Measurements from ENCODE around the gene JAG1.

The JAG1 gene

GRCh38 chr20:10699489-10699888 lies 25.7 kb upstream of the JAG1 start:
- no peak for DNase-seq

- DNase-seq: no peak
These were observed 22.9 kb upstream of the JAG1 start for GRCh38 chr20:10696650-10697049.

- DNase-seq: no peak
These were observed 15.6 kb upstream of the JAG1 start for GRCh38 chr20:10689385-10689784.

- no peak for DNase-seq
These were observed 14.1 kb upstream of the JAG1 start for GRCh38 chr20:10687895-10688294.

- DNase-seq: no peak
These were observed 12.7 kb upstream of the JAG1 start for GRCh38 chr20:10686356-10687133.

GRCh38 chr20:10683537-10683936 lies 9.7 kb upstream of the JAG1 start:
- DNase-seq: no peak

- no peak for DNase-seq
These were observed 9.1 kb upstream of the JAG1 start for GRCh38 chr20:10682939-10683338.

- DNase-seq: no peak
These were observed 7.7 kb upstream of the JAG1 start for GRCh38 chr20:10681494-10681893.

GRCh38 chr20:10680571-10680970 lies 6.8 kb upstream of the JAG1 start:
- no peak for DNase-seq

- DNase-seq: no peak
These were observed 5.5 kb upstream of the JAG1 start for GRCh38 chr20:10679269-10679668.

- no peak for DNase-seq
These were observed 2.7 kb upstream of the JAG1 start for GRCh38 chr20:10676518-10676917.

- DNase-seq: no peak
These were observed 1.6 kb upstream of the JAG1 start for GRCh38 chr20:10675450-10675848.

- peak; percentile 12 for DNase-seq
These were observed 1.1 kb upstream of the JAG1 start for GRCh38 chr20:10674684-10675449.

- DNase-seq: no peak
These were observed 490 bp downstream of the JAG1 start for GRCh38 chr20:10673176-10673841.

GRCh38 chr20:10672624-10673127 lies 1.1 kb downstream of the JAG1 start:
- peak; percentile 8 for DNase-seq

GRCh38 chr20:10671919-10672623 lies 1.7 kb downstream of the JAG1 start:
- no peak for DNase-seq

- peak; percentile 15 for DNase-seq
These were observed 2.4 kb downstream of the JAG1 start for GRCh38 chr20:10671221-10671918.

GRCh38 chr20:10670501-10671220 lies 3.1 kb downstream of the JAG1 start:
- DNase-seq: no peak

GRCh38 chr20:10669843-10670446 lies 3.9 kb downstream of the JAG1 start:
- no peak for DNase-seq

GRCh38 chr20:10668677-10669368 lies 5.0 kb downstream of the JAG1 start:
- no peak for DNase-seq

Data from activated CD4-positive, alpha-beta T cell treated with anti-CD3 and anti-CD28 coated beads, Interleukin-2, amount 50 U/mL, for 1 hour (primary cell).